IMR-90 (cell line): ENCODE results near the gene DUSP7. TPM values are rescaled to one million over a fixed set of nuclear protein-coding genes. Genes with fewer than 3 reads are reported as not detected.

Experiments used
- ATAC-seq: fragments of 200-7000 bp; cut with Tn5 transposase; 2 replicates; pipeline ENCODE4 v1.9.1; 2020; ENCODE audit warnings: low read depth, mild to moderate bottlenecking, moderate library complexity
- BruUV-seq: library from RNA; stranded (reverse); fragments of 400-500 nt; replicated peaks from 2 replicates; lab custom pipeline; 2021; lab: Mats Ljungman, UMichigan
- CTCF ChIA-PET: fragments of 300-600 bp; formaldehyde crosslinking; extraction: SDS; loops from one replicate; lab custom pipeline; 2021; ENCODE audit warnings: antibody characterized with exemption; lab: Yijun Ruan, JAX
- POLR2A ChIA-PET: fragments of 300-600 bp; sonication (Branson Sonifier 250); formaldehyde crosslinking; loops from one replicate; lab custom pipeline; 2022; ENCODE audit warnings: antibody characterized with exemption; ENCODE audit not compliant: unreplicated experiment; lab: Charles Lee
- DNase-seq: peaks from one replicate; pipeline ENCODE4 v3.0.0; 2013
- H2AFZ ChIP-seq: replicated peaks from 2 replicates; pipeline ENCODE3; 2013; ENCODE audit warnings: low read length, mild to moderate bottlenecking; ENCODE audit not compliant: poor library complexity
- H2AK5ac ChIP-seq: 2 replicates; pipeline ENCODE4 v1.6.1; 2013; ENCODE audit warnings: low read depth, low read length, inconsistent platforms
- H2AK9ac ChIP-seq: replicated peaks from 2 replicates; pipeline ENCODE3; 2013; ENCODE audit warnings: mild to moderate bottlenecking, low read depth, low read length, moderate library complexity; ENCODE audit not compliant: poor library complexity
- H2BK120ac ChIP-seq: 2 replicates; pipeline ENCODE4 v1.6.1; 2013; ENCODE audit warnings: low read depth, low read length, inconsistent platforms
- H2BK15ac ChIP-seq: 3 replicates; pipeline ENCODE4 v1.6.1; 2013; ENCODE audit warnings: low read depth, low read length, inconsistent platforms
- H2BK20ac ChIP-seq: 2 replicates; pipeline ENCODE4 v1.6.1; 2013; ENCODE audit warnings: low read depth, mild to moderate bottlenecking, inconsistent platforms, low read length, moderate library complexity
- H2BK5ac ChIP-seq: 2 replicates; pipeline ENCODE4 v1.6.1; 2013; ENCODE audit warnings: mild to moderate bottlenecking, low read depth, low read length, inconsistent platforms; ENCODE audit not compliant: poor library complexity, severe bottlenecking
- H3K14ac ChIP-seq: replicated peaks from 2 replicates; pipeline ENCODE4 v1.6.1; 2013; ENCODE audit warnings: low read depth, low read length, inconsistent platforms
- H3K18ac ChIP-seq: 2 replicates; pipeline ENCODE4 v1.6.1; 2013; ENCODE audit warnings: low read depth, low read length, control low read depth
- H3K23ac ChIP-seq: 2 replicates; pipeline ENCODE4 v1.6.1; 2013; ENCODE audit warnings: low read depth, low read length, inconsistent platforms
- H3K27ac ChIP-seq: 2 replicates; pipeline ENCODE4 v1.5.1; 2013; ENCODE audit warnings: mild to moderate bottlenecking, control low read depth, low read length; ENCODE audit not compliant: insufficient read depth
- H3K27me3 ChIP-seq: 2 replicates; pipeline ENCODE4 v1.6.1; 2013; ENCODE audit warnings: low read length; ENCODE audit not compliant: control insufficient read depth, insufficient read depth
- H3K36me3 ChIP-seq: 2 replicates; pipeline ENCODE4 v1.6.1; 2013; ENCODE audit warnings: low read length, mixed read lengths; ENCODE audit not compliant: control insufficient read depth, insufficient read depth
- H3K4ac ChIP-seq: 2 replicates; pipeline ENCODE4 v1.6.1; 2013; ENCODE audit warnings: low read depth, low read length, inconsistent platforms
- H3K4me1 ChIP-seq: 2 replicates; pipeline ENCODE4 v1.6.1; 2013; ENCODE audit warnings: low read length, mixed read lengths; ENCODE audit not compliant: control insufficient read depth, insufficient read depth
- H3K4me2 ChIP-seq: 2 replicates; pipeline ENCODE4 v1.6.1; 2013; ENCODE audit warnings: low read depth, mild to moderate bottlenecking, control low read depth, low read length, moderate library complexity
- H3K4me3 ChIP-seq: 2 replicates; pipeline ENCODE4 v1.5.1; 2013; ENCODE audit warnings: low read depth, mild to moderate bottlenecking, control low read depth, low read length, moderate library complexity; ENCODE audit not compliant: insufficient read depth
- H3K56ac ChIP-seq: 2 replicates; pipeline ENCODE4 v1.6.1; 2013; ENCODE audit warnings: low read length, inconsistent platforms; ENCODE audit not compliant: insufficient read depth; ENCODE audit errors: extremely low read depth
- H3K79me1 ChIP-seq, 2 experiments: 2 replicates each; pipeline ENCODE4 v1.6.1; 2013; ENCODE audit warnings: low read length in 2 of 2, inconsistent platforms in 1 of 2, low read depth in 1 of 2
- H3K9ac ChIP-seq: 2 replicates; pipeline ENCODE4 v1.6.1; 2013; ENCODE audit warnings: low read depth, low read length, control low read depth
- H3K9me1 ChIP-seq: 2 replicates; pipeline ENCODE4 v1.6.1; 2013; ENCODE audit warnings: low read length, inconsistent platforms; ENCODE audit not compliant: insufficient read depth
- H3K9me3 ChIP-seq: 2 replicates; pipeline ENCODE4 v1.6.1; 2013; ENCODE audit warnings: low read length; ENCODE audit not compliant: control insufficient read depth, insufficient read depth
- H4K20me1 ChIP-seq: 2 replicates; pipeline ENCODE4 v1.6.1; 2013; ENCODE audit warnings: low read length, inconsistent platforms; ENCODE audit not compliant: insufficient read depth
- H4K5ac ChIP-seq: 2 replicates; pipeline ENCODE4 v1.6.1; 2013; ENCODE audit warnings: mild to moderate bottlenecking, low read depth, low read length, control low read depth
- H4K8ac ChIP-seq, 2 experiments: 2 replicates each; pipeline ENCODE4 v1.6.1; 2013; ENCODE audit warnings: low read depth in 2 of 2, low read length in 2 of 2, control low read depth in 1 of 2, inconsistent platforms in 1 of 2
- H4K91ac ChIP-seq: 2 replicates; pipeline ENCODE4 v1.6.1; 2013; ENCODE audit warnings: low read depth, low read length, inconsistent platforms; ENCODE audit not compliant: insufficient read depth
- BHLHE40 ChIP-seq: fragments of 150-350 bp; IDR thresholded peaks from 2 replicates; pipeline ENCODE4 v1.6.1; 2016; ENCODE audit warnings: mild to moderate bottlenecking, low read depth, low read length
- CEBPB ChIP-seq: IDR thresholded peaks from 2 replicates; pipeline ENCODE4 v1.6.1; 2012; ENCODE audit warnings: low read depth, low read length, improper control_type of control experiment
- CTCF ChIP-seq: conservative IDR thresholded peaks from 2 replicates; pipeline ENCODE4 v1.5.1; 2012; ENCODE audit warnings: mild to moderate bottlenecking, low read depth, low read length, improper control_type of control experiment
- ELK1 ChIP-seq: fragments of 150-350 bp; IDR thresholded peaks from 2 replicates; pipeline ENCODE4 v1.6.1; 2016; ENCODE audit warnings: low read depth, mild to moderate bottlenecking, low read length, moderate library complexity, borderline replicate concordance
- FOS ChIP-seq: fragments of 150-350 bp; IDR thresholded peaks from 2 replicates; pipeline ENCODE4 v1.6.1; 2016; ENCODE audit warnings: low read depth, low read length
- MAFK ChIP-seq: IDR thresholded peaks from 2 replicates; pipeline ENCODE4 v1.6.1; 2012; ENCODE audit warnings: low read depth, low read length, improper control_type of control experiment
- MAZ ChIP-seq: IDR thresholded peaks from 2 replicates; pipeline ENCODE4 v1.6.1; 2012; ENCODE audit warnings: low read depth, mild to moderate bottlenecking, low read length, improper control_type of control experiment, moderate library complexity, borderline replicate concordance
- MXI1 ChIP-seq: IDR thresholded peaks from 2 replicates; pipeline ENCODE4 v1.6.1; 2012; ENCODE audit warnings: low read depth, mild to moderate bottlenecking, low read length, moderate library complexity, borderline replicate concordance
- RAD21 ChIP-seq: IDR thresholded peaks from 2 replicates; pipeline ENCODE4 v1.6.1; 2012; ENCODE audit warnings: low read length, improper control_type of control experiment
- RFX5 ChIP-seq: IDR thresholded peaks from 2 replicates; pipeline ENCODE4 v1.8.0; 2012; ENCODE audit warnings: low read depth, mild to moderate bottlenecking, low read length, moderate library complexity
- SMC3 ChIP-seq: fragments of 150-350 bp; IDR thresholded peaks from 2 replicates; pipeline ENCODE4 v1.6.1; 2016; ENCODE audit warnings: low read depth, mild to moderate bottlenecking, antibody characterized with exemption, low read length, moderate library complexity
- WGBS, 2 experiments: methylation state at CpG; one replicate each; pipeline versions ENCODE4 v1.1.5 to v1.1.7; 2013; ENCODE audit warnings: missing lambda C conversion rate in 2 of 2; ENCODE audit not compliant: insufficient read length in 1 of 2; ENCODE audit errors: extremely low coverage in 2 of 2; 5-methylcytosine and 5-hydroxymethylcytosine counted together
- dilution Hi-C: fragments of 300-500 bp; cut with HindIII; formaldehyde crosslinking; loops from one replicate; pipeline ENCODE4 v1.14.3; 2018; ENCODE audit warnings: low sequenced_read_pairs; ENCODE audit not compliant: unreplicated experiment
- in situ Hi-C: fragments of 300-500 bp; cut with MboI; formaldehyde crosslinking; loops from 3 replicates; pipeline ENCODE4 v1.14.3; 2019; ENCODE audit warnings: low sequenced_read_pairs, inconsistent platforms, mixed read lengths
- intact Hi-C: fragments of 100-400 bp; cut with micrococcal nuclease; formaldehyde crosslinking; loops from 2 replicates; pipeline ENCODE4 v1.10.0; 2022
- polyA plus RNA-seq, 3 experiments: library from polyadenylated mRNA; depleted of rRNA; stranded (reverse); fragments of >200 nt; gene quantifications; 2 replicates each; pipeline ENCODE4 v1.2.3, GENCODE V29; 2012; ENCODE audit warnings: low replicate concordance in 1 of 3
- total RNA-seq: library from RNA; depleted of rRNA; stranded (reverse); fragments of >200 nt; gene quantifications from 2 replicates; pipeline ENCODE4 v1.2.3, GENCODE V29; 2012
- TF ChIP-seq, protein P1 (sequence below): fragments of 150-350 bp; IDR thresholded peaks from 2 replicates; pipeline ENCODE4 v1.6.1; 2017; ENCODE audit warnings: mild to moderate bottlenecking, antibody characterized with exemption, low read length, low read depth

Gene DUSP7
- total and polyA plus RNA-seq, 2 of the 4 experiments (the other 2 are of a cell fraction) = 9.3 to 24.0 TPM

GRCh38 chr3:52021489-52022268 is 34.7 kb downstream of the DUSP7 start:
- Histone ChIP-seq H3K27ac (no peak overlapping the region), H2BK15ac (no peak overlapping the region; the same call in 2 of the 3 replicates), H4K20me1 (no peaks in the 10 kb centered on the region), H2BK5ac (no peak overlapping the region), H3K36me3 (no peaks in the 10 kb centered on the region), H4K5ac (peak overlapping the region; percentile 38; the same call in 1 of the 2 replicates), H2AFZ (peak overlapping the region; percentile 77), H3K23ac (no peak overlapping the region), H2AK9ac (peak overlapping the region; percentile 5), H2BK20ac (0 out of 2 replicates have a peak overlapping the region, but pooled peaks have one; percentile 25), H3K79me1 (no peaks in the 10 kb centered on the region), H3K18ac (no peak overlapping the region), H2BK120ac (peak overlapping the region; percentile 10; the same call in 1 of the 2 replicates), H3K56ac (no peak overlapping the region), H3K4ac (peak overlapping the region; percentile 43; the same call in 1 of the 2 replicates), H3K14ac (peak overlapping the region; percentile 19; the same call in 1 of the 2 replicates), H3K4me2 (no peak overlapping the region), H3K4me3 (no peak overlapping the region), H2AK5ac (peak overlapping the region; percentile 51), H4K8ac (no peak overlapping the region; a peak in 1 of 4 replicates), H3K9ac (no peak overlapping the region), H3K9me1 (0 out of 2 replicates have a peak, but pooled peaks cover 14% of the 10 kb centered on the region), H4K91ac (0 out of 2 replicates have a peak overlapping the region, but pooled peaks have one; percentile 1), H3K4me1 (peaks cover 10% of the 10 kb centered on the region), H3K9me3 (no peaks in the 10 kb centered on the region), H3K27me3 (no peaks in the 10 kb centered on the region)
- DNase-seq (no peak), ATAC-seq (no peak)
- ChIA-PET CTCF (interaction anchor here (0.7 to 0.9 kb wide), 2 partner anchors 9 to 20 kb away, joined by 3 read pairs; no protein-coding TSS in a partner anchor), POLR2A (no interaction called here)
- dilution Hi-C loops = no loop called here
- intact Hi-C loops = no loop called here
- no TSS peak for BruUV-seq
- in situ Hi-C loops = no loop called here
- whole genome bisulfite sequencing, 2 experiments = 76% methylated on average over 6 of the region's 10 CpGs; no CpG with 5 or more reads in 1 of the 2 experiments
- TF ChIP-seq SMC3 (no peak), BHLHE40 (no peak), ELK1 (no peak), MAFK (no peak), CEBPB (no peak), MXI1 (no peak), MAZ (no peak), RFX5 (no peak), RAD21 (no peak), FOS (no peak), CTCF (no peak)
- TF ChIP-seq, protein P1, sequence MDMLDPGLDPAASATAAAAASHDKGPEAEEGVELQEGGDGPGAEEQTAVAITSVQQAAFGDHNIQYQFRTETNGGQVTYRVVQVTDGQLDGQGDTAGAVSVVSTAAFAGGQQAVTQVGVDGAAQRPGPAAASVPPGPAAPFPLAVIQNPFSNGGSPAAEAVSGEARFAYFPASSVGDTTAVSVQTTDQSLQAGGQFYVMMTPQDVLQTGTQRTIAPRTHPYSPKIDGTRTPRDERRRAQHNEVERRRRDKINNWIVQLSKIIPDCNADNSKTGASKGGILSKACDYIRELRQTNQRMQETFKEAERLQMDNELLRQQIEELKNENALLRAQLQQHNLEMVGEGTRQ = no peak
